Measurements from ENCODE around the gene ITCH. TPM values are rescaled to one million over a fixed set of nuclear protein-coding genes. Genes with fewer than 3 reads are reported as not detected.

ITCH gene
- total RNA-seq, 2 experiments from 2014 or later, result 26.1 to 36.8 TPM

DNA sequence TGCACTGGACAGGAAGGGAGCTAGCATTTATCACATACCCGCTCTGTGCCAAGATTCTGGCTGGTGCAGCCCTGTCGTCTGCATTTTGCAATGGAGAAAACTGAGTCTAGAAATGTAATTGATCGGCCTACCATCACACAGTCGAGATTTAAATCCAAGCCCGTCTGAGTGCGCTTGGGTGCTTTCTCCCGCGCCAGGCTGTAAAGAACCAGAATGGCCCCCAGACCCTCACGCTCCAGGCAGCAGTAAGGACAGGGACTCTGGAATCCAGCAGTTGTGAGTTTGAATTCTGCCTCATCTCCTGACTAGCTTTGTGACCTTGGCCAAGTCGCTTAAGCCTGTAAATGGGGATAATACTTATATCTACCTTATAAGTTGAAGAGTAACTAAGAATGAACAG lies 163.9 kb downstream of the ITCH start:
- DNase-seq (ENCODE audit: low spot score), result no peak
- Histone ChIP-seq H3K4me3 (ENCODE audit: low read depth, low read length, poor library complexity, severe bottlenecking) (no peak overlapping the region), H3K79me2 (ENCODE audit: insufficient read depth, low read depth, low read length) (no peaks in the 10 kb centered on the region), H2AFZ (ENCODE audit: low read length) (no peak overlapping the region), H3K36me3 (ENCODE audit: insufficient read depth, low read length) (peaks cover 42% of the 10 kb centered on the region), H3K4me2 (ENCODE audit: low read length) (no peak overlapping the region), H3K27ac (ENCODE audit: low read depth, low read length, poor library complexity, severe bottlenecking) (no peak overlapping the region), H3K9me2 (ENCODE audit: insufficient read depth, low read length) (no peaks in the 10 kb centered on the region), H3K9me3 (ENCODE audit: low read length) (no peaks in the 10 kb centered on the region), H3K4me1 (ENCODE audit: insufficient read depth, low read length, poor library complexity, severe bottlenecking) (peaks cover 6% of the 10 kb centered on the region), H4K20me1 (ENCODE audit: insufficient read depth, low read length) (peaks cover 6% of the 10 kb centered on the region; the same call in 1 of the 2 replicates)
- intact Hi-C loops (cut with micrococcal nuclease; ENCODE audit: unreplicated experiment), result no loop called here
- TF ChIP-seq EZH2phosphoT487 (IDR thresholded peaks at IDR 0.05; ENCODE audit: borderline replicate concordance, low read depth, low read length), result no peak
- no peak for TF ChIP-seq CTCF (conservative IDR thresholded peaks at IDR 0.05; ENCODE audit: low read length)
- BruUV-seq (replicated peaks), result no TSS peak
- ChIA-PET POLR2A (interaction anchor here (0.7 kb wide), 1 partner anchor 58 kb away, joined by 3 read pairs; no protein-coding TSS in a partner anchor), CTCF (ENCODE audit: unreplicated experiment) (no interaction called here)

GRCh38 chr20:34528921-34529297 lies 165.8 kb downstream of the ITCH start:
- H3K9me3 ChIP-seq (ENCODE audit: low read length), result no peaks in the 10 kb centered on the region
- no TSS peak for BruUV-seq (replicated peaks)
- H3K4me3 ChIP-seq (ENCODE audit: low read depth, low read length, poor library complexity, severe bottlenecking), result no peak overlapping the region
- no peak overlapping the region for H3K27ac ChIP-seq (ENCODE audit: low read depth, low read length, poor library complexity, severe bottlenecking)
- peaks cover 50% of the 10 kb centered on the region for H3K36me3 ChIP-seq (ENCODE audit: insufficient read depth, low read length)
- H3K4me2 ChIP-seq (ENCODE audit: low read length), result no peak overlapping the region
- TF ChIP-seq EZH2phosphoT487 (IDR thresholded peaks at IDR 0.05; ENCODE audit: borderline replicate concordance, low read depth, low read length), result no peak
- no peak for TF ChIP-seq CTCF (conservative IDR thresholded peaks at IDR 0.05; ENCODE audit: low read length)
- no peaks in the 10 kb centered on the region for H3K4me1 ChIP-seq (ENCODE audit: insufficient read depth, low read length, poor library complexity, severe bottlenecking)
- POLR2A ChIA-PET, result no interaction called here
- no peaks in the 10 kb centered on the region for H3K9me2 ChIP-seq (ENCODE audit: insufficient read depth, low read length)
- CTCF ChIA-PET (ENCODE audit: unreplicated experiment), result no interaction called here
- intact Hi-C loops (cut with micrococcal nuclease; ENCODE audit: unreplicated experiment), result no loop called here
- DNase-seq (ENCODE audit: low spot score), result no peak
- no peaks in the 10 kb centered on the region for H3K79me2 ChIP-seq (ENCODE audit: insufficient read depth, low read depth, low read length)
- no peak overlapping the region for H2AFZ ChIP-seq (ENCODE audit: low read length)
- H4K20me1 ChIP-seq (ENCODE audit: insufficient read depth, low read length), result peaks cover 6% of the 10 kb centered on the region; the same call in 1 of the 2 replicates

DNA sequence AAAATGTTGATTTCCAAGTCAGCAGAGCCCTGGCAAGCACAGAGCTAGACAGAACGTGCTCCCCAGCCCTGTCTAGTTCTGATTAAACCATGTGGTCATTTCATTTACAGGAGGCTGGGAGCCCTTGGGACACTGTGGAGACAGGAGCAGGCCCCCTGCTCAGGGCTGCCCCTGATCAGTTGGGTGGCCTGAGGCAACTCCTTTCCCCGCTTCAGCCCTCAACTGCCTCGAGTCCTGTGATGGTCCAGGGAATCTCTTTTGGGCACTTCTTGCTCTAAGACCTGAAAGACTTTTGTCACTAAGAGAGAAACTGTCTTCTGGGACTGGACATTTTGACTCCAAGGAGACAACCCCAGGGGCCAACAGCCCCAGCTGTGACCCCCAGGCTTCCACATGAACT lies 166.7 kb downstream of the ITCH start:
- Histone ChIP-seq H3K9me2 (ENCODE audit: insufficient read depth, low read length) (no peaks in the 10 kb centered on the region), H2AFZ (ENCODE audit: low read length) (no peak overlapping the region), H3K9me3 (ENCODE audit: low read length) (no peaks in the 10 kb centered on the region), H3K27ac (ENCODE audit: low read depth, low read length, poor library complexity, severe bottlenecking) (no peak overlapping the region), H3K36me3 (ENCODE audit: insufficient read depth, low read length) (peaks cover 59% of the 10 kb centered on the region), H3K4me2 (ENCODE audit: low read length) (no peak overlapping the region), H3K4me3 (ENCODE audit: low read depth, low read length, poor library complexity, severe bottlenecking) (no peak overlapping the region), H4K20me1 (ENCODE audit: insufficient read depth, low read length) (no peaks in the 10 kb centered on the region), H3K79me2 (ENCODE audit: insufficient read depth, low read depth, low read length) (no peaks in the 10 kb centered on the region), H3K4me1 (ENCODE audit: insufficient read depth, low read length, poor library complexity, severe bottlenecking) (no peaks in the 10 kb centered on the region)
- ChIA-PET CTCF (ENCODE audit: unreplicated experiment) (no interaction called here), POLR2A (interaction anchor here (1.0 to 1.1 kb wide), 2 partner anchors 218 to 230 kb away, joined by 3 read pairs; no protein-coding TSS in a partner anchor)
- TF ChIP-seq CTCF (conservative IDR thresholded peaks at IDR 0.05; ENCODE audit: low read length) (no peak), EZH2phosphoT487 (IDR thresholded peaks at IDR 0.05; ENCODE audit: borderline replicate concordance, low read depth, low read length) (no peak)
- DNase-seq (ENCODE audit: low spot score), result no peak
- no TSS peak for BruUV-seq (replicated peaks)
- intact Hi-C loops (cut with micrococcal nuclease; ENCODE audit: unreplicated experiment), result no loop called here
